Psoas muscle (tissue), 8 donors: Measurements from ENCODE around the gene ANKRD13B. TPM values are rescaled to one million over a fixed set of nuclear protein-coding genes. Genes with fewer than 3 reads are reported as not detected.

Source experiments
- ATAC-seq, 4 donors: fragments of 200-7000 bp; cut with Tn5 transposase; one replicate each; pipeline ENCODE4 v1.9.1; 2020; ENCODE audit warnings: moderate library complexity in 3 of 4, mild to moderate bottlenecking in 2 of 4
- DNase-seq, 2 donors: peaks; one replicate each; pipeline ENCODE4 v3.0.0-alpha.2; 2020
- H3K27ac ChIP-seq: fragments of 200-600 bp; one replicate; pipeline ENCODE4 v1.8.0; 2022
- H3K27me3 ChIP-seq, 3 donors: fragments of 200-600 bp in 1 of 3; one replicate each; pipeline versions ENCODE4 v1.6.1 to v1.8.0; 2013 to 2022; ENCODE audit warnings: low read length in 2 of 3, mild to moderate bottlenecking in 2 of 3, moderate library complexity in 1 of 3; ENCODE audit not compliant: insufficient read depth in 3 of 3
- H3K36me3 ChIP-seq, 2 donors: fragments of 200-600 bp in 1 of 2; one replicate each; pipeline versions ENCODE4 v1.6.1 to v1.8.0; 2013 to 2022; ENCODE audit warnings: low read depth in 1 of 2, mild to moderate bottlenecking in 1 of 2, moderate library complexity in 1 of 2; ENCODE audit not compliant: insufficient read depth in 1 of 2
- H3K4me1 ChIP-seq: fragments of 200-600 bp; one replicate; pipeline ENCODE4 v1.8.0; 2022
- H3K4me3 ChIP-seq: fragments of 200-600 bp; one replicate; pipeline ENCODE4 v1.8.0; 2022; ENCODE audit warnings: mild to moderate bottlenecking
- H3K9me3 ChIP-seq: fragments of 200-600 bp; one replicate; pipeline ENCODE4 v1.8.0; 2022
- CTCF ChIP-seq: fragments of 200-600 bp; IDR thresholded peaks from one replicate; pipeline ENCODE4 v1.8.0; 2022; ENCODE audit warnings: antibody characterized with exemption
- WGBS, 3 donors: extraction: QIAGEN DNeasy Blood & Tissue Kit; methylation state at CpG; one replicate each; pipeline versions ENCODE4 v1.1.6 to v1.1.7; 2013; 5-methylcytosine and 5-hydroxymethylcytosine counted together
- intact Hi-C, 2 donors: fragments of 100-400 bp; cut with DNase I; formaldehyde crosslinking; loops; one replicate each; pipeline versions ENCODE4 v1.11.0 to v1.14.2; 2022
- polyA plus RNA-seq, 3 donors: library from polyadenylated mRNA; stranded (reverse); fragments of 200-250 nt; gene quantifications; one replicate each; pipeline ENCODE4 v1.2.3, GENCODE V29; 2013
- total RNA-seq, 4 donors: library from RNA; stranded (reverse); fragmentation: NEBNext Ultra II Directional in 2 of 4; extraction: Animal tissue kit (Norgen Biotek cat#: 25700) in 2 of 4; gene quantifications; one replicate each; pipeline versions ENCODE4 v1.2.1 to v1.2.4, GENCODE V29; 2021 to 2023
- donor health status: healthy with polysubstance abuse.
- donor health status: DM: no; HTN: no; CAD: no; lungs with moderate emphysema.
- donor health status: Bipolar disorder and iron deficiency.
- donor health status: healthy.
- donor health status: DM: yes; HTN: yes; CAD: no.
- donor health status: DM: no; HTN: no; CAD: no.
- donor health status: DM: no; HTN: no; CAD: no.
- donor health status: DM: yes; HTN: yes; CAD: no.

ANKRD13B gene
- total and polyA plus RNA-seq, 7 donors = 5.4 to 14.8 (median 7.1) TPM

DNA sequence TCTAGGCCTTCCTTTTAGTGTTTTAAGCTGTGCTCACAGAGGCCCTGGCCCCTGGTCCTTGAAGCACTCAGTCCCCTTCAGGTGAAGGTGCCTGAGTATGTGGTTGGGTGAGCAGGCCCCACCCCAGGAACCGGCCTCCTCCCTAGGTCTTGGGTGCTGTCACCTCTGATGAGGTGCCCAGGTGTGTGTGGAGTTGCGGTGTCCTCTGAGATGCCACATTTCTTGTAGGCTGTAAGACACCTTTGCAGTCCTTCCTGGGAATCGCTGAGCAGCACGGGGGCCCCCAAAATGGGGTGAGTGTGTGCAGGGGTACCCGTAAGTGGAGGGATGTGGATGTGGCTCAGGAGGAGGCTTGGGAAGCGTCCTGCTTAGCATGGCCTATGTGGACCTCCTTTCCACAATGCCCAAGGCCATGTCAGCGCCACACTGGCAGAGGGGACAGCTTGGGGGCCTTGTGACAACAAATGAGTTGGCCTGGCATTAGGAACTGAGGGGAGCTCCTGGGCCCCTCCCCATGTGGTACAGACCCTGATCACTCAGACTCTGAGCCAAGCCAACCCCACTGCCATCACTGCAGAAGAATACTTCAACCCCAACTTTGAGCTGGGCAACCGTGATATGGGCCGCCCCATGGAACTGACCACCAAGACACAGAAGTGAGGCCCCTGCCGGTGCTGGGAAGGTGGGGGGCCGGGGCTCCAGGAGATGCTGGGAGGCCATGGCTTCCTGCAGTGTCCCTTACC, 18.6 kb downstream of the ANKRD13B start:
- H3K27me3 ChIP-seq = no peaks in the 10 kb centered on the region
- whole genome bisulfite sequencing, 3 donors = 96 to 98% (median 97%) methylated on average over 11 of the region's 11 CpGs
- no peak for TF ChIP-seq CTCF
- peaks cover 41% of the 10 kb centered on the region for H3K4me1 ChIP-seq
- intact Hi-C loops = no loop called here
- no peak for ATAC-seq
- no peak overlapping the region for H3K27ac ChIP-seq
- H3K36me3 ChIP-seq = peaks cover 0 to 17% of the 10 kb centered on the region in 2 donors
- DNase-seq = no peak
- no peaks in the 10 kb centered on the region for H3K9me3 ChIP-seq
- no peak overlapping the region for H3K4me3 ChIP-seq

DNA sequence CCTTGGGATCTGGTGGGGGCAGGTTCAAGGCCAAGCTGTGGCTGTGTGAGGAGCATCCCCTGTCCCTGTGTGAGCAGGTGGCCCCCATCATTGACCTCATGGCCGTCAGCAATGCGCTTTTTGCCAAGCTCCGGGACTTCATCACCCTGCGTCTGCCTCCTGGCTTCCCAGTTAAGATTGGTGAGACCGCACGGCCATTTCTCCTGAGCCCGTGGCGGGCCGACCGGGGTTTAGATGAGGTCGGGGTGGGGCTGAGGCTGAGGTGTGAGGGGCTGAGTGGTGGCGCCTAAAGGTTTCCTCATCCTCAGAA, 19.1 kb downstream of the ANKRD13B start:
- H3K27ac ChIP-seq = peak overlapping the region; percentile 69
- no peak for TF ChIP-seq CTCF
- intact Hi-C loops = no loop called here

DNA sequence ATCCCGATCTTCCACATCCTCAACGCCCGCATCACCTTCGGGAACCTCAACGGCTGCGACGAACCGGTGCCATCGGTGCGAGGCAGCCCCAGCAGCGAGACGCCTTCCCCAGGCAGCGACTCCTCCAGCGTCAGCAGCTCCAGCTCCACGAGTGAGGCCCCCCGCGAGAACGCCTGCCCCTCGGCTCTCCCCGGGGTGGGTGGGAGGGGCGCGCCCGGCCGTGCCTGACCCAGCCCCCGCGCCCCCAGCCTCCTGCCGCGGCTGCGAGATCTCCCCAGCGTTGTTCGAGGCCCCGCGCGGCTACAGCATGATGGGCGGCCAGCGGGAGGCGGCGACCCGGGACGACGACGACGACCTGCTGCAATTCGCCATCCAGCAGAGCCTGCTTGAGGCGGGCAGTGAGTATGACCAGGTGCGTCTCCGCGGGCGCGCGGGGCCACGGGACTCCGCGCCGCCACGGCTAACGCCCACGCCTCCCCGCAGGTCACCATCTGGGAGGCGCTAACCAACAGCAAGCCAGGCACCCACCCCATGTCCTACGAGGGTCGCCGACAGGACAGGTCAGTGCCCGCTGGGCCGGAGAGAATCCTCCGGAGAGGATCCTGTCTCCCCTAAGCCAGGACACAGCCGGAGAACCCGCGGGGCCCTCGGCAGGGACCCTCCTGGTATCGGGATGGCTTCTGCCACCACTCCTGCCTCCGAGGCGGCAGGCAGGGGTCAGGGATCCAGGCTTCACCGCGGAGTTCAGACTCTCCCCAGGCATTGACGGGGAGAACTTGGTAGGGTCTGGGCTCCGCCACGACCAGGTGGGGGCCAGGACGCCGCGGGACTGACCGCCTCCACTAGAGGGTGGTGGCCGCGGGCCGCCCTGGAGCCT, 19.7 kb downstream of the ANKRD13B start:
- Histone ChIP-seq H3K36me3 (peaks cover 0 to 17% of the 10 kb centered on the region in 2 donors), H3K9me3 (no peaks in the 10 kb centered on the region), H3K4me1 (peaks cover 53% of the 10 kb centered on the region), H3K4me3 (peak overlapping the region; percentile 40), H3K27me3 (no peaks in the 10 kb centered on the region), H3K27ac (peak overlapping the region; percentile 69)
- WGBS, 3 donors = 61 to 77% (median 70%) methylated on average over 71 to 85 of the region's 85 CpGs
- intact Hi-C loops = no loop called here
- peak in 1 of 2 donors; percentile 68 for DNase-seq
- TF ChIP-seq CTCF = no peak
- peak in 1 of 4 donors; percentile 0 for ATAC-seq

More for the DNA sequence above, 19.1 kb downstream of the ANKRD13B start:
- Histone ChIP-seq H3K36me3 (peaks cover 0 to 17% of the 10 kb centered on the region in 2 donors), H3K27me3 (no peaks in the 10 kb centered on the region), H3K9me3 (no peaks in the 10 kb centered on the region), H3K4me3 (no peak overlapping the region), H3K4me1 (peaks cover 47% of the 10 kb centered on the region)
- no peak for ATAC-seq
- 91 to 98% (median 91%) methylated on average over 6 to 12 of the region's 12 CpGs for WGBS, 3 donors
- no peak for DNase-seq

GRCh38 chr17:29613352-29613837, 20.5 kb downstream of the ANKRD13B start:
- Histone ChIP-seq H3K36me3 (peaks cover 0 to 17% of the 10 kb centered on the region in 2 donors), H3K4me3 (peak overlapping the region; percentile 40), H3K27ac (peak overlapping the region; percentile 69), H3K9me3 (no peaks in the 10 kb centered on the region), H3K27me3 (no peaks in the 10 kb centered on the region), H3K4me1 (peaks cover 58% of the 10 kb centered on the region)
- ATAC-seq (peak; percentile 60 to 69 (median 64)), DNase-seq (peak; percentile 96 to 98)
- intact Hi-C loops = no loop called here
- peak; percentile 73 for TF ChIP-seq CTCF
- WGBS, 3 donors = 0 to 1% (median 1%) methylated on average over 26 to 50 of the region's 50 CpGs
